Cortex of kidney (tissue), 1 donor: ENCODE results near the gene PRIM2.
"Not testable (repeated sequence)": the region's sequence is repeated elsewhere in the genome, so short reads cannot be mapped to it uniquely, and the experiment has no call there.

ENCODE experiments used
- DNase-seq: peaks from one replicate; lab custom pipeline; 2025; lab: John Stamatoyannopoulos, UW

The PRIM2 gene

DNA sequence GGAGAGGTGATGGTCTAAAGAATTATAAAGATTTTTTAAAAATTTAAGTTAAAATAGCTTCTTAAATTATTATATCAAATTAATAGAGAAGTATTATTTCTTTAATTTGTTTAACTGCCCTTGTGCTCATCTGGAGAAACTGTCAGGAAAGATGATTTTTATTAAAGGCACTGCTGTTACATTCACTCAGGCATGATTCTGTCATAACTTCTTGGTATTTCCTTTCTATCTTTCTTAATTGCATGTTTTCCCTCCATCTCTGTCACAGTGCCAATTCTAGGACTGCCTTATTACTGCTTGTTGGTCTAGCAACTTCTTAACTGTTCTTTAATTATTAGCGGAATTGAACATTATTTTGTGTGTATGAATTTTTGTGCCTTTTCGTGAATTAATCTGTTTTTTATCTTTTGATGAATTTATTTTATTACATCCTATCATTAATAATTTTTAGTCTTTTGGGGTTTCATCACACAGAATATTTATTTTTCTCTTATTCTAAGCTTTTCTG, 47.7 kb downstream of the PRIM2 start:
- not testable (repeated sequence) for DNase-seq

DNA sequence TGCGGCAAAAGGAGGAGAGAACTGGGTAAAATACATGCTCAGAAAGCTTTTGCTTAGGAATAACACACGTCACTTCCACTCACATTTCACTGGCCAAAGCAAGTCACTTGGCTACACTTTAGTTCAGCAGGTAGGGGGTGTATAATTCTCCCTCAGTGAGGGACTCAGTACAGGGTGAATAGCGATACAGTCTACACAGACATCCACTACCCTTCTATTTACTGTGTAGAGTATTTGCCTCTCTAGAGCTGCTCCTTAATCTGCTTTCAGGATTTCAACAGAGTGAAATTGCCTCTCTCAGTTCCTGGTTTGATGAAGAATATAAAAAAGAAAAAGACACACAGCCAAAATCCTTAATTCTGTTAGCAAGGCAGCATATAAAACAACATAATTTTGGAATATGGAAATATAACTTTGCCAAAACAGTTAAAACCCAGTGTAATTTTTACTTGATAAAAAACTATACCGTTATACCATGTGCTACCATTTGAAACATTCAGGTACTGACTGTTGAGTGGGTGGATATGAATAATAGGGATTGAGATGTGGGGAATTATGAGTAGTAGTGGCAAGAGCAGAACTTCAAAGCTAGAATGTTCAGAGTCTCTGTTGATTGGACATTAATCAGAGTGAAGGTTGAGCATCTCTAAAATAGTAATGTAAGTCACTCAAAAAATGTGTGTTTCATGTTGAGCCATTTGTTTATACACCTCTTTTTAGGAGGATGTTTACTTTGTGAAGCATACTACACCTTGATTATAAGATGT, 51.7 kb downstream of the PRIM2 start:
- DNase-seq: not testable (repeated sequence)

DNA sequence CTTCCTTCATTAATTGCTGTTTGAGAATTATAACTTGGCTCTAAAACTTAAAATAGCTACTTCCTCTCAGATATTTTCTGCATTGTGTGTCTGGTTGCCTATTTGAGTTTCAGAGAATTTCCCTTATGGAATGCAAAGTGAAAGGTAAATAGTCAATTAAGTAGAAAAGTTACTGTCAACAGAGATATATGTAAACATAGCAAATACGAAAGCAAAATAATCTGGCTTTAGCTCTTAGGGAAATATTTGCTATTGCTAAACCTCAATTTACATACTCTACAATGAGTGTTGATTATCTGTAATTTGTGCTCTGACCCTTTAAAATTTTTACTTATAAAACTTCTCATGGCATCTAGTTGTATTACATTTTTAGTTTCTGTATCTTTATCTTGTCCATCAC, 54.3 kb downstream of the PRIM2 start:
- DNase-seq: not testable (repeated sequence)

DNA sequence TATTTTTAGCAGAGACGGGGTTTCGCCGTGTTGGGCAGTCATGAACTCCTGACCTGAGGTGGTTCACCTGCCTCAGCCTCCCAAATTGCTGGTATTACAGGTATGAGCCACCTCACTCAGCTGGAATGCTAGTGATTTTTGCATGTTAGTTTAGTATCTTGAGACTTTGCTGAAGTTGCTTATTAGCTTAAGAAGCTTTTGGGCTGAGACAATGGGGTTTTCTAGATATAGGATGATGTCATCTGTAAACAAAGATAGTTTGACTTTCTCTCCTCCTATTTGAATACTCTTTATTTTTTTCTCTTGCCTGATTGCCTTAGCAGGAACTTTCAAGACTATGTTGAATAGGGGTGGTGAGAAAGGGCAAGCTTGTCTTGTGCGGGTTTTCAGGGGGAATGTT, 57.3 kb downstream of the PRIM2 start:
- DNase-seq: not testable (repeated sequence)

DNA sequence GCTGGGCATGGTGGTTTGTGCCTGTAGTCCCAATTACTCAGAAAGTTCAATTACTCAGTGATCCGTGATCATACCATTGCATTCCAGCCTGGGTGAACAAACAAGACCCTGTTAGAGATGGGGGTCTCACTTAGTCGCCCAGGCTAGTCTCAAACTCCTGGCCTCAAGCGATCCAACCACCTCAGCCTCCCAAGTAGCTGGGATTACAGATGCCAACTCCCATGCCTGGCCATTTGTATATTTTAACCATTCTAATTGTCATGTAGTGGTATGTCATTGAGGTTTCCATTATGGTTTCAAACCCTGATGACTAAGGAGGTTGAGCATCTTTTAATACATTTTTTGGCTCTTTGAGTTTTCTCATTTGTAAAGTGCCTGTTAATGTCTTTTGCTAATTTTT, 58.7 kb downstream of the PRIM2 start:
- not testable (repeated sequence) for DNase-seq

DNA sequence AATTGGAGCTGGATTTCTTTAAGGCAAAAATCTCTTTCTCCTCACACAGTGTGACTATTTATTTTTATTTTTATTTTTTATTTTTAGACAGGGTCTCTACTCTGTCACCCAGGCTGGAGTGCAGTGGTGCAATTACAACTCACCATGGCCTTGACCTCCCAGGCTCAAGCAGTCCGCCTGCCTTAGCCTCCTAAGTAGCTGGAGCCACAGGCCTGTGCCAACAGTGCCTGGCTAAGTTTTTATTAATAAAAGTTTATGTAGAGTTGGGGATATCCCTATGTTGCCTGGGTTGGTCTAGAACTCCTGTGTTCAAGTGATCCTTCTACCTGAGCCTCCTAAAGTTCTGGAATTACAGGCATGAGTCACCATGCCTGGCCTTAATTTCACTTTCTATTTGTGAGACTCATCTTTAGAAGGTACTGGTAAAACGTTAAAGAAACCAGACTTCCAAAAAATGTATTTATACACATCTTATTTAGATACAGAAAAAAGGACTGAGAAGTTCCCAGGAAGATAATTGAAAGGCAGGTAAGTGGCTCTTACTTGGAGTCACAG, 71.7 kb downstream of the PRIM2 start:
- not testable (repeated sequence) for DNase-seq

DNA sequence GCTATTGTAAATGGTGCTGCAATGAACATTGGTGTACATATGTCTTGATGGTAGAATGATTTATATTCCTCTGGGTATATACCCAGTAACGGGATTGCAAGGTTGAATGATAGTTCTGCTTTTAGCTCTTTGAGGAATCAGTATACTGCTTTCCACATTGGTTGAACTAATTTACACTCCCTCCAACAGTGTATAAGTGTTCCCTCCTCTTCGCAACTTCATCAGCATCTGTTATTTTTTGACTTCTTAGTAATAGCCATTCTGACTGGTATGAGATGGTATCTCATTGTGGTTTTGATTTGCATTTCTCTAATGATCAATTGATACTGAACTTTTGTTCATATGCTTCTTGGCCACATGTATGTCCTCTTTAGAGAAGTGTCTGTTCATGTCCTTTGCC, 73.4 kb downstream of the PRIM2 start:
- DNase-seq: not testable (repeated sequence)

DNA sequence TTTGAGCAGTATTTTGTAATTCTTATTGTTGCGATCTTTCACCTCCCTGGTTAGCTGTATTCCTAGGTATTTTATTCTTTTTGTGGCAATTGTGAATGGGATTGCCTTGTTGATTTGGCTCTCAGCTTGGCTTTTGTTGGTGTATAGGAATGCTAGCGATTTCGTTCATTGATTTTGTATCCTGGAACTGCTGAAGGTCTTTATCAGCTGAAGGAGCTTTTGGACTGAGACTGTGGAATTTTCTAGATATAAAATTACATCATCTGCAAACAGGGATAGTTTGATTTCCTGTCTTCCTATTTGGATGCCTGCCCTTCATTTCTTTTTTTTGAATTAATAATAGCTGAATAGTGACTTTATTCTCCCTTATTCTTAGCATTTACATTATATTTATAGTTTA, 74.6 kb downstream of the PRIM2 start:
- DNase-seq: not testable (repeated sequence)

DNA sequence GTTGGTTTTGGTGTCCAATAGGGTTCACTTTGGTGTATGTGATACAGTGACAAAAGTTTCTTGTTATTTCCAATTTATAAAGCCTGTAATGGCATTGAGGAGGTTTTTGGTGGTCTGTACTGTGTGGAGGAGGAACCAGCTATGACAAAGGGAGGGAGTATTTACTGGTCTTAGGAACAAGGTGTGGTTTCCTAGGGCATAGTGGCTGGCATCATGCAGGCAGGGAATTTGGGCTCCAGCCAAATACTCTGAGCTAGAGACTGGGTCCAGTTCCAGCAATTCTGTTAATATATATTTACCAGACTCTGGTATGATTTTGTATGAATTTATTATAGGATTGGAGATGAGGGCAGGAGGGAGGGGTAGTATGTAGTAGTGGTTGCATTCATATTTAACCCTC, 101.9 kb downstream of the PRIM2 start:
- not testable (repeated sequence) for DNase-seq

DNA sequence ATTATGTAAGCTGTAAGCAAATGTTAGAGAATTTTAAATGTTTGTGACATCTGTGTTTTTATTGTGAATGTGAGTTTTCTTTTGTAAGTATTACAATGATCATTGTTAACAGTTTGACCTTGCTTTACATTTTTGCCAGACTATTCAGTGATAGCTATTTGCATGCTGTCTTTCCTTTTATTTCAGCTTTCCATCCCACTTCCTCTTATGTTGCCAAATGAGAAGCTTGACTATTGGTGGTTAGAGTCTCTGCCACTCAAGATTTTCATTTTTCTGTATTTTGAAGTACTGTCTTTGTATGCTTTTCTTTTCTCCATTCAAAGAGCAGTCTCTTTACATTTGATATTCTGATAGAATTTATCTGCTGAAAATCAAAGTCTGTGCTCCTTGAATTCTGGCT, 104.1 kb downstream of the PRIM2 start:
- DNase-seq: no peak

DNA sequence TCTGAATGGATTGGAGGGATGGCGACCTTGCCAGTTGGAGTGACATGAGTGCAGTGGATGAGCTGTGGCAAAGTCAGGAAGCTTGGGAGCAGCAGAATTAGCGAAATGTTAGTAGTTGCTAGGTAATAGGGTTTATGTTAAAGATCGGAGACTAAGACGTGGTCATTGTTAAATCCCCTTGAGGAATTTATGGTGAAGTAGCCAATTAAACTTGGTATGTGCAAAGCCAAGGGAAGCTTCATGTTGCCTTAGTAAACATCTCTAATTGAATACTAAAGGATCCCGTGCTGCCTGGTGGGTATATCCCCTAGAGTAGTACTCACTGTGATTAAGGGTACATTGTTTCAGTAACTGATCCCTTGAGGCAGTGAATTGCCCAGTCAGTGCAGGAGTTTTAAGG, 106.0 kb downstream of the PRIM2 start:
- no peak for DNase-seq

DNA sequence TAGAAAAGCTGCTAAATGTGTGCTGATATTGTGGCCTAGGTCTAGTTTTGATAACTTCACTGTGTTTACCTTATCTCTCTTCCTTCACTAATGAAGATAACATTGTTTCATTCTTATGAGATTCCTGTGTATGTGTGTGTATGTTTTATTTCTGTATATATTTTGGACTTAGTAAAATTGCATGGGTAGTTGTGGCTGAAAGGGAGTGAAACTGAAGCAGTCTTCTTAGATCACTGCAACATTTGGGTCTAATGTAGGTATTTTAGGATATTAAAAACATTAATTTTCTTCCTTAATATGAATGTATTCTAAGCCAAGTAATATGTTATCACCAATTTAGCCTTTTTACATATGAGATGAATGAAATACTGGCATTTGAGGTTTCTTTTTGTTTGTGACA, 114.3 kb downstream of the PRIM2 start:
- not testable (repeated sequence) for DNase-seq

DNA sequence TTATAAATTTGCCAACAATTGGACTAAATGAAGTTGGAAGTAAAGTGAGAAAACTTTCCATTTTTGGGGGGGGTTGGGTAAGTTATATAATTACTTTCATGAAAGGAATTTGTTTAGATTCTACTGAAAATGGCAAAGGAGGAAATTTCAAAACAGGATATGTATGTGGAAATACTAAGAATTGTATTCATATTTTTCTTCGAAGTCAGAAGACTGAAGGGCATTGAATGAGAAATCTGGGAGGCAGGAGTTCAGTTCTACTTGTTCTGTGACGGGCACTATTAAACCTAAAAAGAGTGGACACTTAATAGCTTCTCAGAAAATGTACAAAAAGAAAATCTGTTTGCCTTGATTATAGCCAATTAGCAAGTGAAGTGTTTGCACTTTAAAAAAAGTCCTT, 114.7 kb downstream of the PRIM2 start:
- no peak for DNase-seq

DNA sequence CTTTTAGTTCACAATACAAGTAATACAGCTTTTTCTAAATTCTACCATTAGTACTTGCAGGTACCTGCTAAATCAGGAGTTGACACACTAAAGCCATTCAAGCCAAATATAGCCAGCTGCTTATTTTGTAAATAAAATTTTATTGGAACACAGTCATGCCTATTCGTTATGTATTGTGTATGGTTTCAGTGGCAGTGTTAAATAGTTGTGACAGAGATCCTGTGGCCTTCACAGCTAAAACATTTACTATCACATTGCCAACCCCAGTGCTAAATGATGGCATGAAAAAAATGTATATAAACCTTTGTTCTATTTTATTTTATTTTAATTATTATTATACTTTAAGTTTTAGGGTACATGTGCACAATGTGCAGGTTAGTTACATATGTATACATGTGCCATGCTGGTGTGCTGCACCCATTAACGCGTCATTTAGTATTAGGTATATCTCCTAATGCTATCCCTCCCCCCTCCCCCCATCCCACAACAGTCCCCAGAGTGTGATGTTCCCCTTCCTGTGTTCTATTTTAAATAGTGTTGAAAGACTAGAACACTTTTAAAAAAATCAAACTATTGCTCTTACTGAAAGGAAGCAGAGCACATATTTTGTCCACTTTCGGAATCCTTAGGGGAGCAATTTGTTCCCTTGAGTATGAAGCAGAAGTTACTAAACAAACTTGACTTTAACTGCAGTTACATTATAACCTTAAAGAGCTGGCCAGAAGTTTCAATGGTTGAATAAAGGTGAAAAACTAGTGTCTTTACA, 115.7 kb downstream of the PRIM2 start:
- no peak for DNase-seq

DNA sequence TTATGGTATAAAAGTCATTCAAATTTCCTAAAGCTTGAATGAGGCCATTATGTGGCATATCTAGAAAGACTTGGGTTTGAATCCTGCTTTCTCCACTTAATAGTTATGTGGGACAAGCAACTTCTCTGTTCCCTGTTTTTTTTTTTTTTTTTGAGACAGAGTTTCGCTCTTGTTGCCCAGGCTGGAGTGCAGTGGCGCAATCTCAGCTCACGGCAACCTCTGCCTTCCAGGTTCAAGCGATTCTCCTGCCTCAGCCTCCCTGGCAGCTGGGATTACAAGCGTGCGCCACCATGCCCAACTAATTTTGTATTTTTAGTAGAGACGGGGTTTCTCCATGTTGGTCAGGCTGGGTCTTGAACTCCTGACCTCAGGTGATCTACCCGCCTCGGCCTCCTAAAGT, 116.4 kb downstream of the PRIM2 start:
- DNase-seq: not testable (repeated sequence)

DNA sequence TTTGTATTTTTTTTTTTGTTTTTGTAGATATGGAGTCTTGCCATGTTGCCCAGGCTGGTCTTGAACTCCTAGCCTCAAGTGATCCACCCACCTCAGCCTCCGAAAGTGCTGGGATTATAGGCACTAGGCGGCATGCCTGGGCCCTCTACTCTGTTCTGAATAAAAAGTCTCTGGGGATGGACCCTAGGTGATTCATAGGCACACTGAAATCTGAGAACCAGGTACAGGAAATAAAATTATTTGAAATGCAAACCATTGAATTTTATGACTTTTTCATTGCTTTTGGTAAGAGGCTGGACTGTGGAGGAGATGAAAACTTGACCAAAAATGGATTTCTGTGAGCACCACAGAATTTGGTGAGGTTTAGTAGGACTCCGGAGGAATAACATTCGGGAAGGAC, 117.5 kb downstream of the PRIM2 start:
- DNase-seq: no peak

DNA sequence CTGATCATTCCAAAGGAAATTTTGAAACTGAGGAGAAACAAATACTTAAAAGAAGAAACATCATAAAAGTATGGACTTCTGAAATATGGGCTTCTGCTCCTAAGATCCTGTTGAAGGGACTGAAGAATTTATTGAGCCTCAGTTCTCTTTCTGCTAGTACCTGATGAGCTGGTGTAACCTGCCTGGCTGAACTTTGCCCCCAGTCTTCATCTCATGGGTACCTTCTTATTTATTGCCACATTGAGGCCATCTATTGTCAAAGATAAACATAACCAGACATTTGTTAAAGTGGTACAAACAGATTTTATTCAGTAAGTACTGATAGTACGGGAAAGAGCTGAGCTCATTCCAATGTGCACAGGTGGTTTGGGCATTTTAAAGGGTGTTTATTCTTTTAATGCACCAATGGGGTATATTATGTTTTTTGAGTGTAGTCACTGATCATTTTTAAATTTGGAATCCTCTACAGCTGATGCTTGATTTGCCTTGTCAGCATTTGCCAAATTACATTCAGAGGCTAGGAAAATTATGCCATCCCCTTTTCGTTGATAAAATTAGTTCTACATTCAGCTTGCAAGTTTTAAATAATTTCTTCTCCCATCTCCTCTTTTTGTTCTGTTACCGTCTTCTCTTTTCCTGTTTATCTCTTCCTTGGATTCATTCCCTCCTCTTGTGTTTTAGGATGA, 118.2 kb downstream of the PRIM2 start:
- no peak for DNase-seq

DNA sequence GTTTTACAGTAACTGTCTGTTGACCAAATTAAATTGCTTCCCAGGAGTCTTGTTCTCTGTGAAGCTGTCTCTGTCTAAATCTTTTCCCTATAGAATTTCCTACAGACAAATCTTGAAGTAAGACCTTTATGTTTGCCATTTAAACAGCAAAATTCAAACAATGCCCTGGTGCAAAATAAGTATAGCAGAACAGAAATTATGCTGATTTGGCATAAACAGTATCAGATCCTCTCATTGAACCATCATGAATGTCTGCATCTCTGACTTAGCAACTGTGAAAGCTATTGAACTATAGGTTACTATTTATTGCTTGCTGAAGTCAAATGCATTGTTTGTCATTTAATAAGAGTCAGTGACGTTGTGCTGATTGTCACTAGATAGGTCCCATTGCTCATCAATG, 123.3 kb downstream of the PRIM2 start:
- DNase-seq: not testable (repeated sequence)

DNA sequence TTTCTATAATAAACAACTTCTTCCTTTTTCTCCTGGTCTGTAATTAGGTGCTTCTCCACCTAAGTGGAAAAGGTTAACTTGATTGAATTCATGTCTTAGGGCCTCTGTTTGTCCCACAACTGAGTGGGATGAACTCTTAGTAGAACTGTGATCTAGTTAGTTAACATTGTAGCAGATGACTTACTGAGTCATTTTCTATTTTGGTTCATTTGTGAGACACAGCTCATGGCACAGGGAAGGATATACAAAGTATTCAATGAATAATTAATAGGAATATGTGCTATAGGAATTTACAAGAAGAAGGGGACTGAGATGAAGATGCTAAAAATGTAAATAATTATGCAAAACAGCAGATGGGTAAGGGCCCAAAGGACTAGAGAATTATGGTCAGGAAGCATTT, 124.7 kb downstream of the PRIM2 start:
- not testable (repeated sequence) for DNase-seq

DNA sequence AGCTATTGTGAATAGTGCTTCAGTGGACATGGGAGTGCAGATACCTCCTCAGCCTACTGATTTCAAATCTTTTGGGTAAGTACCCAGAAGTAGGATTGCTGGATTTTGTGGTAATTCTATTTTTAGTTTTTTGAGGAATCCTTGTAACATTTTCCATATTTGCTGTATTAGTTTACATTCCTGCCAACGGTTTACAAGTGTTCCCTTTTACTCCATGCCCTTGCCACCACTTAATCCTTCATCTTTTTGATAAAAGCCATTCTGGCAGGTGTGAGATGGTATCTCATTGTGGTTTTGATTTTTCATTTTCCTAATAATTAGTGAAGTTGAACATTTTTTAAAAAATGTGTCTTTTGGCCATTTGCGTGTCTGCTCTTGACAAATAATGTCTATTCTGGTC, 125.8 kb downstream of the PRIM2 start:
- not testable (repeated sequence) for DNase-seq

DNA sequence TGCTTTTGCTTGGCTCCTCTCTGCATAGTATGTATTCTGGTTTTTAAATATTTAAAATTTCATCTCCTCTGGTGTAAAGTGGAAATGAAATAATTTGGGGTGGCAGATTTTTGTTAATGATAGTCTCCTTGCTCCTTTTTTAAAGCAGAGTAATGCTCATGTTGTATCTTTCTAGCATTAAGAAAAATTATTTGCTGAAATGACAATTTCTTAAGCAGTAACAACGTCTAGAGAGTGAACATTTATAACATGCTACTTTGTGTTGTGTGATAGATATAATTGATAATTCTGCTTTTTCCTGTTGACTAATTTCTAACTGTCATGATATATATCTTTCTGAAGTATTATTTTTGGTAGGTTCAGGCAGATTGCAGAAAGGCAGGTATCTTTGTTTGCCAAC, 127.4 kb downstream of the PRIM2 start:
- DNase-seq: not testable (repeated sequence)

DNA sequence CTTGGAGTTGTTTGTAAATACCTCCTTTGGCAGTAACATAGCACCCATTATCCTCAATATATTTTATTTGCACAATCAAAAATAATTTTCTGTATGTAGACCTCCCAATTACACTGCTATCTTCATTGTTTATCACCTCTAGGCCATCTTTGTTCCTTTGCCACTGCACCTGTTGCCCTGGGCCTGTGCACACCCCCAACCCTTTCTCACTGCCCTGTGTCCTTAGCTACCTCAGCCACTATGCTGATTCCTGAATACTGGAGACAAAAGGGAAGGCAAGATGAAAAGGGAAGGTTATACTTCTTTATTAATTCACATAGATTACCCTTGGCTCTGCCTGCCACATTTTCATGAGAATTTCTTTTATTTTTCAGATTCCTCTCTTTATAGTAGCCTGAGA, 127.9 kb downstream of the PRIM2 start:
- not testable (repeated sequence) for DNase-seq
